Measurements from ENCODE around the gene GPR162. TPM values are rescaled to one million over a fixed set of nuclear protein-coding genes. Genes with fewer than 3 reads are reported as not detected.

The GPR162 gene, protein sequence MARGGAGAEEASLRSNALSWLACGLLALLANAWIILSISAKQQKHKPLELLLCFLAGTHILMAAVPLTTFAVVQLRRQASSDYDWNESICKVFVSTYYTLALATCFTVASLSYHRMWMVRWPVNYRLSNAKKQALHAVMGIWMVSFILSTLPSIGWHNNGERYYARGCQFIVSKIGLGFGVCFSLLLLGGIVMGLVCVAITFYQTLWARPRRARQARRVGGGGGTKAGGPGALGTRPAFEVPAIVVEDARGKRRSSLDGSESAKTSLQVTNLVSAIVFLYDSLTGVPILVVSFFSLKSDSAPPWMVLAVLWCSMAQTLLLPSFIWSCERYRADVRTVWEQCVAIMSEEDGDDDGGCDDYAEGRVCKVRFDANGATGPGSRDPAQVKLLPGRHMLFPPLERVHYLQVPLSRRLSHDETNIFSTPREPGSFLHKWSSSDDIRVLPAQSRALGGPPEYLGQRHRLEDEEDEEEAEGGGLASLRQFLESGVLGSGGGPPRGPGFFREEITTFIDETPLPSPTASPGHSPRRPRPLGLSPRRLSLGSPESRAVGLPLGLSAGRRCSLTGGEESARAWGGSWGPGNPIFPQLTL
- total RNA-seq (1 to 10 TPM in 1 of 2 donors, under 1 TPM in 1; 0.59 to 2.1 TPM), polyA plus RNA-seq (1 to 10 TPM; 1.4 to 2.4 TPM)

DNA sequence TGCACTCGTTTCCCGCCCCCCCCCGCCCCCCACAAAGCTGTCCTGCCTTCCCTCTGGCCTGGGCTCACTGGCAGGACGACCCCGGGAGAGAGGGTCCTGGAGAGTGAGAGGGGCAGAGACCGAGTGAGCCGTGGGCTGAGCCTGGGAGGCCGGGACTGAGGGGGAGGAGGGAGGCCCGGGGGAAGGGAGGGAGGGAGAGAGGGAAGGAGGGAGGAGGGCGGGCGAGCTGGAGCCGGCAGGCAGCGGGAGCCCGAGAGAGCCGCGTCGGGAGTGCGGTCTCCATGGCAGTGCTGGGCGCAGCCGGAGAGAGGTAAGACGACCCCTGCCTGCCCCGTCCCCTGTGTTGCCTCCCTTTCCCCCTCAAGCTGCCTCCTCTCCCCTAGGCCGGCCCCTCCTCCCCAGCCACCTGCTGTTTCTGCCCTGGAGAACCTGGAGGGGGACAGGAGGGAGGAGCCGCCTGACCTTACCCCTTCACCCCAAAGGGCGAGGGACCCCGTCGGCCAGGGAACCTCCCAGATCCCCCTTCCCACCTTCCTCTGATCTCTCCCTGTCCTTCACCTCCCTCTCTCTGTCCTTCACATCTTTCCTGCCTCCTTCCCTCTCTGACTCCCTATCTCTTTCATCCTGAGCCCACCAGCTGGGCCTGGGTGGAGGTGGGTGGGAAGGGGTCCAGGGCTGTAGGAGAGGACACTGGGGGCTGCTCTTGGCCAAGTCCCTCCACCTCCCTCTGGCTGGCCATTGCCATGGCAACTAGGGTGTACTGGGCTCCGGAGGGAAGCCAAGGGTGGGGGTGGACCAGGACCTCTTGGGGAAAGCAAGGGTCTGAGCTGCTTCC, at the start of gene GPR162:
Gene GPR162, plus strand, starts transcription at position 231 of the 835 bp plus-strand sequence. CDS start 2,078 bp downstream, outside the sequence.
- H3K9me3 ChIP-seq (ENCODE audit: control insufficient read depth in 4 of 4, low read length in 3 of 4) = no peaks in the 10 kb centered on the region
- H3K27me3 ChIP-seq (ENCODE audit: control insufficient read depth in 4 of 4, insufficient read depth in 4 of 4, low read length in 3 of 4) = no peaks in the 10 kb centered on the region
- H3K4me1 ChIP-seq (ENCODE audit: control insufficient read depth in 4 of 4, insufficient read depth in 4 of 4, low read length in 3 of 4) = peaks cover 0 to 41% (median 29%) of the 10 kb centered on the region in 4 donors
- H3K36me3 ChIP-seq (ENCODE audit: control insufficient read depth in 4 of 4, insufficient read depth in 3 of 4, low read depth in 1 of 4, low read length in 3 of 4) = no peaks in the 10 kb centered on the region
- H3K27ac ChIP-seq (ENCODE audit: low read depth in 1 of 2, low read length in 2 of 2) = peak within 1 kb of the TSS in 1 of 2 donors; percentile 72
- WGBS = 5% methylated on average over 28 of the region's 28 CpGs
- peak; percentile 49 for DNase-seq (ENCODE audit: low spot score)
- TF ChIP-seq EGR1 (IDR thresholded peaks at IDR 0.05; ENCODE audit: low read depth in 2 of 2) = no peak
- no peak for TF ChIP-seq RAD21 (IDR thresholded peaks at IDR 0.05)
- TF ChIP-seq FOXA1 (IDR thresholded peaks at IDR 0.05) = no peak
- no peak within 1 kb of the TSS for H3K9ac ChIP-seq (ENCODE audit: low read depth in 1 of 2, low read length in 2 of 2)
- H3K4me3 ChIP-seq (ENCODE audit: low read depth in 1 of 3, low read length in 3 of 3) = peak within 1 kb of the TSS in 2 of 3 donors; percentile 38 to 44

DNA sequence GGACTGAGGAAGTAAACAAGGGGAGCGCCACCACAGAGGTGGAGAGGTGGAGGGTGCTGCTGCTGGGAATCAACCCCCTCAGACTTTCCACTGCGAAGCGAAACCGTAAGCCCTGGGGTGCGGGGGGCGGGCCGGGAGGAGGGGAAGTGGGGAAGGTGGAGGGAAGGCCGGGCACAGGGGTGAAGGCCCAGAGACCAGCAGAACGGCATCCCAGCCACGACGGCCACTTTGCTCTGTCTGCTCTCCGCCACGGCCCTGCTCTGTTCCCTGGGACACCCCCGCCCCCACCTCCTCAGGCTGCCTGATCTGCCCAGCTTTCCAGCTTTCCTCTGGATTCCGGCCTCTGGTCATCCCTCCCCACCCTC, 49.3 kb upstream of the GPR162 start, which contains the start of gene LAG3:
Gene LAG3, plus strand, starts transcription at position 190 of the 365 bp plus-strand sequence. CDS start 333 bp downstream, outside the sequence.
- Histone ChIP-seq H3K9ac (ENCODE audit: low read depth in 1 of 2, low read length in 2 of 2) (no peak within 1 kb of the TSS), H3K9me3 (ENCODE audit: control insufficient read depth in 4 of 4, low read length in 3 of 4) (no peaks in the 10 kb centered on the region), H3K4me1 (ENCODE audit: control insufficient read depth in 4 of 4, insufficient read depth in 4 of 4, low read length in 3 of 4) (peaks cover 17 to 81% (median 55%) of the 10 kb centered on the region in 4 donors), H3K27ac (ENCODE audit: low read depth in 1 of 2, low read length in 2 of 2) (peak within 1 kb of the TSS; percentile 26 to 38), H3K36me3 (ENCODE audit: control insufficient read depth in 4 of 4, insufficient read depth in 3 of 4, low read depth in 1 of 4, low read length in 3 of 4) (peaks cover 0 to 8% (median 4%) of the 10 kb centered on the region in 4 donors), H3K4me3 (ENCODE audit: low read depth in 1 of 3, low read length in 3 of 3) (peak within 1 kb of the TSS in 1 of 3 donors; percentile 1), H3K27me3 (ENCODE audit: control insufficient read depth in 4 of 4, insufficient read depth in 4 of 4, low read length in 3 of 4) (no peaks in the 10 kb centered on the region)
- DNase-seq (ENCODE audit: low spot score) = no peak
- 27% methylated on average over 15 of the region's 15 CpGs for WGBS
- TF ChIP-seq FOXA2 (IDR thresholded peaks at IDR 0.05) (no peak), HNF4G (IDR thresholded peaks at IDR 0.05) (no peak), RAD21 (IDR thresholded peaks at IDR 0.05) (no peak), YY1 (IDR thresholded peaks at IDR 0.05) (no peak)

DNA sequence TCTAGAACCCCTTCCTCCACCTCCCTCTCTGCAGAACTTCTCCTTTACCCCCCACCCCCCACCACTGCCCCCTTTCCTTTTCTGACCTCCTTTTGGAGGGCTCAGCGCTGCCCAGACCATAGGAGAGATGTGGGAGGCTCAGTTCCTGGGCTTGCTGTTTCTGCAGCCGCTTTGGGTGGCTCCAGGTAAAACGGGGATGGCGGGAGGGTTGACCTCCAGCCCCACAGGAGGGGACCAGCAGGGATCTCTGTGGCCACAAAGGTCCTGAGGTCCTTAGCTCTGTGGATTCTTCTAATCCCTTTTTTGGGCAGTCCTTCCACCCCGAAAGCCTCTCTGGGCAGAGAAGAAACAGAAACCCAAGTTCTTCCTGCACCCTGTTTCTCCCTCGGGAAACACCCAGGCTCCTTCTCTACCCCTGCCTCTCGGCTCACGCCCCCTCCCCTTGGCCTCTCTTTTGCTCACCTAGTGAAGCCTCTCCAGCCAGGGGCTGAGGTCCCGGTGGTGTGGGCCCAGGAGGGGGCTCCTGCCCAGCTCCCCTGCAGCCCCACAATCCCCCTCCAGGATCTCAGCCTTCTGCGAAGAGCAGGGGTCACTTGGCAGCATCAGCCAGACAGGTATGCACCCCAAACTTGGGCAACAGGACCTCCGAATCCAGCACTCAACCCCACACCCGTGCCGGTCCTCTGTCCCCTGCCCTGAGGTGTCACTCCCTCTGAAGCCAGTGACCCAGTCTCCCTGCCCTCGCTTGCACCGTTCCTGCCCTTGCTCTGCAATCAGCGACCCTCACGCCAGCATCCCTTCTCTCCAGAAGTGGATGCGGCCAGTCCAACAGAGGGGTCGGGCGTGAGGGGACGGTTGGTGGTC, 48.7 kb upstream of the GPR162 start:
- H3K27me3 ChIP-seq (ENCODE audit: control insufficient read depth in 4 of 4, insufficient read depth in 4 of 4, low read length in 3 of 4) = no peaks in the 10 kb centered on the region
- H3K9ac ChIP-seq (ENCODE audit: low read depth in 1 of 2, low read length in 2 of 2) = no peak overlapping the region
- H3K4me1 ChIP-seq (ENCODE audit: control insufficient read depth in 4 of 4, insufficient read depth in 4 of 4, low read length in 3 of 4) = peaks cover 17 to 87% (median 61%) of the 10 kb centered on the region in 4 donors
- no peak for DNase-seq (ENCODE audit: low spot score)
- peaks cover 0 to 8% (median 4%) of the 10 kb centered on the region in 4 donors for H3K36me3 ChIP-seq (ENCODE audit: control insufficient read depth in 4 of 4, insufficient read depth in 3 of 4, low read depth in 1 of 4, low read length in 3 of 4)
- no peaks in the 10 kb centered on the region for H3K9me3 ChIP-seq (ENCODE audit: control insufficient read depth in 4 of 4, low read length in 3 of 4)
- WGBS = 68% methylated on average over 21 of the region's 21 CpGs
- TF ChIP-seq FOXA2 (IDR thresholded peaks at IDR 0.05) (no peak), RAD21 (IDR thresholded peaks at IDR 0.05) (no peak), EGR1 (IDR thresholded peaks at IDR 0.05; ENCODE audit: low read depth in 2 of 2) (no peak), YY1 (IDR thresholded peaks at IDR 0.05) (no peak)
- TF ChIP-seq, protein P1, sequence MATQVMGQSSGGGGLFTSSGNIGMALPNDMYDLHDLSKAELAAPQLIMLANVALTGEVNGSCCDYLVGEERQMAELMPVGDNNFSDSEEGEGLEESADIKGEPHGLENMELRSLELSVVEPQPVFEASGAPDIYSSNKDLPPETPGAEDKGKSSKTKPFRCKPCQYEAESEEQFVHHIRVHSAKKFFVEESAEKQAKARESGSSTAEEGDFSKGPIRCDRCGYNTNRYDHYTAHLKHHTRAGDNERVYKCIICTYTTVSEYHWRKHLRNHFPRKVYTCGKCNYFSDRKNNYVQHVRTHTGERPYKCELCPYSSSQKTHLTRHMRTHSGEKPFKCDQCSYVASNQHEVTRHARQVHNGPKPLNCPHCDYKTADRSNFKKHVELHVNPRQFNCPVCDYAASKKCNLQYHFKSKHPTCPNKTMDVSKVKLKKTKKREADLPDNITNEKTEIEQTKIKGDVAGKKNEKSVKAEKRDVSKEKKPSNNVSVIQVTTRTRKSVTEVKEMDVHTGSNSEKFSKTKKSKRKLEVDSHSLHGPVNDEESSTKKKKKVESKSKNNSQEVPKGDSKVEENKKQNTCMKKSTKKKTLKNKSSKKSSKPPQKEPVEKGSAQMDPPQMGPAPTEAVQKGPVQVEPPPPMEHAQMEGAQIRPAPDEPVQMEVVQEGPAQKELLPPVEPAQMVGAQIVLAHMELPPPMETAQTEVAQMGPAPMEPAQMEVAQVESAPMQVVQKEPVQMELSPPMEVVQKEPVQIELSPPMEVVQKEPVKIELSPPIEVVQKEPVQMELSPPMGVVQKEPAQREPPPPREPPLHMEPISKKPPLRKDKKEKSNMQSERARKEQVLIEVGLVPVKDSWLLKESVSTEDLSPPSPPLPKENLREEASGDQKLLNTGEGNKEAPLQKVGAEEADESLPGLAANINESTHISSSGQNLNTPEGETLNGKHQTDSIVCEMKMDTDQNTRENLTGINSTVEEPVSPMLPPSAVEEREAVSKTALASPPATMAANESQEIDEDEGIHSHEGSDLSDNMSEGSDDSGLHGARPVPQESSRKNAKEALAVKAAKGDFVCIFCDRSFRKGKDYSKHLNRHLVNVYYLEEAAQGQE (IDR thresholded peaks at IDR 0.05) = no peak
- TF ChIP-seq, protein P2, sequence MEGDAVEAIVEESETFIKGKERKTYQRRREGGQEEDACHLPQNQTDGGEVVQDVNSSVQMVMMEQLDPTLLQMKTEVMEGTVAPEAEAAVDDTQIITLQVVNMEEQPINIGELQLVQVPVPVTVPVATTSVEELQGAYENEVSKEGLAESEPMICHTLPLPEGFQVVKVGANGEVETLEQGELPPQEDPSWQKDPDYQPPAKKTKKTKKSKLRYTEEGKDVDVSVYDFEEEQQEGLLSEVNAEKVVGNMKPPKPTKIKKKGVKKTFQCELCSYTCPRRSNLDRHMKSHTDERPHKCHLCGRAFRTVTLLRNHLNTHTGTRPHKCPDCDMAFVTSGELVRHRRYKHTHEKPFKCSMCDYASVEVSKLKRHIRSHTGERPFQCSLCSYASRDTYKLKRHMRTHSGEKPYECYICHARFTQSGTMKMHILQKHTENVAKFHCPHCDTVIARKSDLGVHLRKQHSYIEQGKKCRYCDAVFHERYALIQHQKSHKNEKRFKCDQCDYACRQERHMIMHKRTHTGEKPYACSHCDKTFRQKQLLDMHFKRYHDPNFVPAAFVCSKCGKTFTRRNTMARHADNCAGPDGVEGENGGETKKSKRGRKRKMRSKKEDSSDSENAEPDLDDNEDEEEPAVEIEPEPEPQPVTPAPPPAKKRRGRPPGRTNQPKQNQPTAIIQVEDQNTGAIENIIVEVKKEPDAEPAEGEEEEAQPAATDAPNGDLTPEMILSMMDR (IDR thresholded peaks at IDR 0.05; ENCODE audit: low read depth, low read length, missing input control) = no peak
- TF ChIP-seq, protein P3, sequence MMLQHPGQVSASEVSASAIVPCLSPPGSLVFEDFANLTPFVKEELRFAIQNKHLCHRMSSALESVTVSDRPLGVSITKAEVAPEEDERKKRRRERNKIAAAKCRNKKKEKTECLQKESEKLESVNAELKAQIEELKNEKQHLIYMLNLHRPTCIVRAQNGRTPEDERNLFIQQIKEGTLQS (IDR thresholded peaks at IDR 0.05) = no peak
- H3K27ac ChIP-seq (ENCODE audit: low read depth in 1 of 2, low read length in 2 of 2) = no peak overlapping the region
- peak overlapping the region in 1 of 3 donors; percentile 1 for H3K4me3 ChIP-seq (ENCODE audit: low read depth in 1 of 3, low read length in 3 of 3)
